GM19238 (cell line): Measurements from ENCODE around the gene SLC38A8.

ENCODE experiments used
- DNase-seq: peaks from one replicate; pipeline ENCODE4 v3.0.0; 2011; ENCODE audit warnings: low spot score; ENCODE audit not compliant: insufficient read length

SLC38A8 gene

GRCh38 chr16:83971165-83972130, 71.1 kb downstream of the SLC38A8 start:
- DNase-seq: no peak

- DNase-seq: no peak
These were observed 72.2 kb downstream of the SLC38A8 start for GRCh38 chr16:83970430-83970815.

- no peak for DNase-seq
These were observed 72.7 kb downstream of the SLC38A8 start for GRCh38 chr16:83969771-83970429.

GRCh38 chr16:83968891-83969649, 73.5 kb downstream of the SLC38A8 start:
- DNase-seq: no peak

- DNase-seq: no peak
These were observed 74.2 kb downstream of the SLC38A8 start for GRCh38 chr16:83968306-83968851.

GRCh38 chr16:83967838-83968305, 74.7 kb downstream of the SLC38A8 start, which contains the start of gene NECAB2:
Gene NECAB2, plus strand, starts transcription at chr16:83968244. Its CDS starts 405 bp downstream, at chr16:83968649.
- DNase-seq: peak; percentile 54

- no peak for DNase-seq
These were observed 75.5 kb downstream of the SLC38A8 start for GRCh38 chr16:83967091-83967490.

GRCh38 chr16:83966153-83966696, 76.4 kb downstream of the SLC38A8 start:
- DNase-seq: no peak

- no peak for DNase-seq
These were observed 77.0 kb downstream of the SLC38A8 start for GRCh38 chr16:83965444-83966152.

- no peak for DNase-seq
These were observed 77.7 kb downstream of the SLC38A8 start for GRCh38 chr16:83964684-83965443.

GRCh38 chr16:83963277-83964119, 79.1 kb downstream of the SLC38A8 start:
- DNase-seq: no peak

GRCh38 chr16:83961591-83961990, 81.0 kb downstream of the SLC38A8 start:
- DNase-seq: no peak

GRCh38 chr16:83960521-83961249, 81.9 kb downstream of the SLC38A8 start:
- DNase-seq: no peak
